ENCODE measurements around the gene EXPH5.

EXPH5 gene

DNA sequence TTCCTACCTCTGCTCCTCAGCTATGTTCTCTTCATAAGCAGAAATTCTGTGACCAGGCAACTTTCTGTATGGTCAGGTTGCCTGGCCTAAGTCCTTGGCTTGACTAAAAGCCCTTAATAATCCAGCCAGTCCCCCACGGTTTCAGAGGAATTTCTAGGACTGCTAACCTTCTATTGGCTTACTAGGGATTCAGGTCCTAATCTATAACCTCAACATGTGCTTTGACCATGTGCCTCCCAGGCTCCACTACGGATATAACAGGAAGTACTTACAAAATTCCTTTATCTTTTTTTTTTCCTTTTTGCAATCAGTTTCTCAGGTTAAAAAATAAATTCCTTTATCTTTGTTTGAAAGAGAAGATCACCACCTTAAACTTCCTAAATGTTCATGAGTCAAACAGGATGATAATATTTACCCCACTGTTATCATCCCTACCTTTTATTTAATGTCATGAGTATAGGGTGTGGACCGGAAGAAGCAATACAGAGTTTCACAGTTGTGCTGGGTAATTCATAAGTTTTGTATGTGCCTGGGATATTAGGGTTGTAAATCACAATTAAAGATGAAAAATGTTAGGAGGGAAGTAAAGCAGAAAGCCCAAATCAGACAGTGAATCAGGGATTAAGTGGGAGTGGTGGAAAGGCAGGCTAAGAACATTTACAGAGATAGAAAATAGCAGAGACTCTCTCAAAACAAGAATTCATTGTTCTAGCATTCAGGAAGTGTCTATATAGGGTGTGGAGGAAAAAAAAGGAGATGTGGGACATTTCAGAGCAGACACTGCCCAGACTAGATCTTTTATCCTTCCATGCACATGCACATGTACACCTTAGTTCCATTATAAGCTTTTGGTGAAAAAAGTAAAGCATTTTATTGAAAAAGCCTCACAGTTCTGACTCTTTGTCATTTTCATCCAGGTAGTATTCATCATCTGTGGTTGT, 84.6 kb downstream of the EXPH5 start:
- DNase-seq, result no peak

GRCh38 chr11:108501396-108501795, 92.2 kb downstream of the EXPH5 start:
- DNase-seq, result no peak

GRCh38 chr11:108500721-108501120, 92.8 kb downstream of the EXPH5 start:
- DNase-seq, result no peak

GRCh38 chr11:108500169-108500568, 93.4 kb downstream of the EXPH5 start:
- no peak for DNase-seq

DNA sequence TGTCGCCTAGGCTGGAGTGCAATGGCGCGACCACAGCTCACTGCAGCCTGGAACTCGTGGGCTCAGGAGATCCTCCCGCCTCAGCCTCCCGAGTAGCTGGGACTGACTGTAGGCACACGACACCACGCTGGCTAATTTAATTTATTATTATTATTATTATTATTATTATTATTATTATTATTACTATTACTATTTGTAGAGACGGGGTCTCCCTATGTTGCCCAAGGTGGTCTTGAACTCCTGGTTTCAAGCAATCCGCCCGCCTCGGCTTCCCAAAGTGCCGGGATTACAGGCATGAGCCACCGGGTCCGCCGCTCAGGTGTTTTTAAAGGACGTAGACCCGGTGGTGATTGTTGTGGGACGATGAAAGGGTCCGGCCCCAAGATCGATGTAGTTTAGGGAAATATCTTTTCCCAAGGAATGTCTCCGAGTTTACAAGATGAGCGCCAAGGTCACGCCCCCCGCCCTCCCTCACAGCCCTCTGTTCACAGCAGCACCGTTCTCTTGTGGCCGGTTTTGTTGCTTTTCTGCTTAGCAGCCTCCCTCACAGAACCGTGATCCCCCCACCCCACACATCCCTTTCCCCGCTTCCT, 94.7 kb downstream of the EXPH5 start:
- no peak for DNase-seq

DNA sequence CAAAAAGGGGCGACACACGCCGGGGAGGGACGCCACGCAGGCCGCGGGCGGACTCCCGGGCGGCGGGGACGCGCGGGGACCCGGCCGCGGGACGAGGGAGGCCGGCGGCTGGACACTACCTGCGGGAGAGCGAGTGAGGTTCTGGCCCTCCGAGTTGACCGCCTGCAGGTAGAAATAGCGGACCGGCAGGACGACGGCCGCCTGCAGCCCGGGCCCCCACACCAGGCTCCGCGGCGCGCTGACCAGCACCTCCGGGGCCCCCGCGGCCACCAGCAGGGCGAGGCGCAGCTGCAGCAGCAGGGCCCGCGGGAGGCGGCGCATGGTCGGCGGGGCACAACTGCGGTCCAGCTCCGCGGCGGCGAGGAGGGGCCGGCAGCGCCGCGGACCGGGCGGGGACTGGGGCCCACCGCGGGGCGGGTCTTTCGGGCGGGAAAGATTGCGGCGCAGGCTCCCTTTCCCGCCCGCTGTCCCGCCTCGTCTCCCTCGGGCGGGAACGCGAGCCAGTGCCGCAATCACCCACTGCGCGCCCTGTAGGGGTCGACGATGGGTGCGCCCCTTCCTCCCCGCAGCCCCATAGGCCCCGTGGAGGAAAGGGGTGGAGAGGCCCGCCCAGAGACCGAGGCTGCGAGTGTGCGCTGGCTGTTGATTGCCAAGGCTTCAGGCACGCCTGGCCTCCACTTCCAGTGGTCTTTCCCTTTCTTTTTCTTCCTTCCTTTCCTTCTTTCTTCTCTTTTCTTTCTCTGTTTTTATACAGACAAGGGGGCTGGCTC, 95.3 kb downstream of the EXPH5 start, which contains the start of gene POGLUT3:
Gene POGLUT3, minus strand, starts transcription at position 339 of the 770 bp plus-strand sequence. Its CDS starts 18 bp downstream, at position 321.
- peak; percentile 72 for DNase-seq

- DNase-seq, result peak; percentile 73
Observed at GRCh38 chr11:108497317-108498045, 96.1 kb downstream of the EXPH5 start.

DNA sequence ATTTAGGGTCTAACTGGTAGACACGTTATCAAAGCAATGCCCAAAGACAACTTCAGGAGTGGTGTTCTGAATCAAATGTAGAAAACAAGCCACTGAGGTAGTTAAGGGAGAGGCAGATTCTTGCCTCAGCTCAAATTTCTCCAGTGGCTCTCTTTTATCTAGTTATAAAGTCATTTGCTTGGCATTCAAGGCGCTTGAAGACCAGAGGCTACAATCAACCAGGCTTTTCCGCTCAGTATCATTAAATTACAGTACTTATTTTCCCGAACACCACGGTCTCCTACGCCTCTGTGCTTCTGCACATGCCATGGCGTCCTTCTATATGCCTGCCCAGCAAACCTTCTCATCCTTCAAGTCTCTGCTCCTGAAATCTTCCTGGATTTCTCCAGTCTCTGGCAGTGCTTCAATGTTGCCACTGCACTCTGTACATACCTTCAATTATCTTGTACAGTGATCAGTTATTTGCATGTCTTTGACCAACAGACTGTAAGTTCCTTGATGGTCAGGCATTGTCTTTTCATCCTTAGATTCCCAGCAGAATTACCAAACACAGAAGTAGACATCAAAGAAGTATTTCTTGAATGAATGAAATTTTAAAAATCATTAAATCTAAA, 96.8 kb downstream of the EXPH5 start:
- DNase-seq, result no peak

DNA sequence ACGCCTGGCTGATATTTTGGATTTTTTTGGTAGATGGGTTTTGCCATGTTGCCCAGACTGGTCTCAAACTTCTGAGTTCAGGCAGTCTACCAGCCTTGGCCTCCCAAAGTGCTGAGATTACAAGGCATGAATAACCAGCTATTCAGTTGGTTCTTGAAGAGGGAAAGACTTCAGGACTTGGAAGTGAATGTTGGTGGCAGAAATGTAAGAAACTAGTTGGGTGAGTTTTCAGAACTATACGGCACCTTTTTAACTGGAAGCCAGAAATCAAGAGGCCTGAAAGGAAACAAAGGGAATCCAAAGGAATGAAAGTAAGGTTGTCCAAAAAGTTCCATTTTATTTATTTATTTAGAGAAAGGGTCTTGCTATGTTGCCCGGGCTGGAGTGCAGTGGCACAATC, 98.2 kb downstream of the EXPH5 start:
- DNase-seq, result no peak

DNA sequence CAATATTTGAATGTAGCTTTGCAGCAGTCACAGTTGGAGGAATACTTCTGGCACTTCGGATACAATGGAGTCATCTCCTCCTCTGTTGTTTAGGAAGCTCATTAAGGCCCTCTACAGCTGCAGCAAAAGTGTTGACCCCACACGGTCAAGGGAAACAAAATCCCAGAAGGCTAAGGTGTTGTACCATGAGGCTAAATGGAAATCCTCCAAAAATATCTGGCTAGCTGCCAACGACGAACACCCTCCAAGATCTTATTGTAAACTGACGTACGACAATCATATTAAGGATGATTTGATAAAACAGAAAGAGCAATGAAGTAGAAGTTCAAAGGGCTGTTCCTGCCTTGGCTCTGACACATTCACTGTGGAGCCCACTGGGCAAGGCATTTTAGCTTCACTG, 99.4 kb downstream of the EXPH5 start:
- no peak for DNase-seq

DNA sequence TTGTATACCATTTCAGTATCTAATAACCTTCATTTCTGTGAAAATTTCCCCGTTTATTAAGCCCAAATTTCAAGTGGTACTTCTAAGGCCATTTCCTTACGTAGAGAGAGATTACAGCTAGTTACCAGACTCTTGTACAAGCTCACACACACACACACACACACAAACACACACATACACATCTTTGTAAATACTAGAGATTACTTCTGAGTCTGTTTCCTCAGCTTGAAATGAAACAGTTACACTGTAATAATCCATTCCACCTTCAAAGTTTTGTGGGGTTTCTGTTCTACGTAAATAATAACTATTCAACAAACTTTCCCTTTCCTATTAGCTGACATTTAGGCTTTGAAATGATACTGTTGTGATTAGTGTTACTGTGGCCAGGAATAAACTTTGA, 101.6 kb downstream of the EXPH5 start:
- no peak for DNase-seq

DNA sequence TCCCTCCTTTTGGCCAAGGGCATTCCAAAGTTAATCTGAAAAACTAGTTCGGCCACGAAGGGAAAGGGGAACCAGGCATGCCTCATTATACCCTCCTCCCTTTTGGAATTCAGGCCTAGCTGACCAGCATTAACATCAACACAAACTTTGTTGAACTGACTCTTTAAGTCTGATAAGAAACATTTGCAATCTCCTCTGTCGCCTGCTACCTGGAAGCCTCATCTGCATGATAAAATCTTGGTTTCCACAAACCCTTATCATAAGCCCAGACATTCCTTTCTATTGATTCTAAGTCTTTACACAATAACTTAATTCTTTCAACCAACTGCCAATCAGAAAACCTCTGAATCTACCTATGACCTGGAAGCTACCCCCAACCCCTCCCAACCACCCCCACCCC, 106.7 kb downstream of the EXPH5 start:
- DNase-seq, result no peak

GRCh38 chr11:108486331-108486730, 107.2 kb downstream of the EXPH5 start:
- no peak for DNase-seq

DNA sequence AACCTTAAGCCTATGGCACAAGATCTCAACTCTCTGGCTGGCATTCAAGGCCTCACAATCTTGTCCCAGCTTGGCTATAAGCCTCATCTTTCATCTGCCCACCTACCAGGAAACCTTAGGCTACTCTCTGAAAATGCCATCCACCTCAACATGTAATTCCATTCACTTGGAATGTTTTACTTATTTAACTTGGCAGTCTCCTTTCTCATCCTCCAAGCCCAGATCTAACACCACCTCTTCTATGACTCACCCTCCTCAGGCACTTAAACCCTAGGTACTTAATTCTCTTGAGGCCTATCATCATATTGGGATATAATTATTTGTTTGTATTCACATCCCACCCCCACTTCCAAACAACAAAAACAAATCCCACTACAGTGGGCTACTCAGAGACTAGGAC, 110.4 kb downstream of the EXPH5 start:
- DNase-seq, result no peak

DNA sequence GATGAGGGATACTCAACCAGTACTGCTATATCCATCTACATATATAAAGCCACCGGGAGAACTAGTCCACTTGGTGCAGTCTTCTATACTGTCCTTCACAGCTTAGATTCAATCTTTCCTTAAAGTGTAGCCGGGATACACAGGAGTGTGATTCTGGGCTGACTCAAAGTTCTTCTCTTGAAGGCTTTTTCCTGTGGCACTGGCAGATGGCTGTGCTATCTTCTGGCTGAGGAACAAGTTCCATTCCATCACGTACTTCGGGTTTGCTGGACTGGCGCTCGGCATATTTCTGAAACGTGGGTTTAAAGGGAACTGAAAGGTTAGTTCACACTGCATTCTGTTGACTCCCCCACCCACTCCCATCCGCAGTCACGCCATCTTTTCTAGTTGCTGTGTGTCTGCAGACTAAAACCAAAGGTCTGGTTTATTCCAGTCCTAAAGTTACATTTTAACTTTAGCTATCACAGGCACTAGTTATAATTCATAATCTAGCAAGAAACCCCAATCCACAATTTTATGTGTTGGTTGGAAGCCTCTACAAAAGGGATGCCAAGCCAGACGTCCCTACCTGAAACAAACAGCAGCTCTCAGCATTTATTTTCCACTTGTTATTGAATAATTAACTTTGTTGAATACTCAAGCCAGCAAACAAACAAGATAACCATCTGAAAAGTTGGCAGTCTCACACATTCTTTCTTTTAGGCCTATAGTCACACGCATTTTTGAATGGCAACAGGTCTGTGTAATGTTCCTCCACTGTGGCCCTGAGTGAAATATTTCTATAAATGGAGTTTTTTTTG, 118.7 kb downstream of the EXPH5 start:
- DNase-seq, result no peak

GRCh38 chr11:108472681-108473080, 120.9 kb downstream of the EXPH5 start:
- DNase-seq, result no peak

- no peak for DNase-seq
Observed at GRCh38 chr11:108468478-108468864, 125.1 kb downstream of the EXPH5 start.

DNA sequence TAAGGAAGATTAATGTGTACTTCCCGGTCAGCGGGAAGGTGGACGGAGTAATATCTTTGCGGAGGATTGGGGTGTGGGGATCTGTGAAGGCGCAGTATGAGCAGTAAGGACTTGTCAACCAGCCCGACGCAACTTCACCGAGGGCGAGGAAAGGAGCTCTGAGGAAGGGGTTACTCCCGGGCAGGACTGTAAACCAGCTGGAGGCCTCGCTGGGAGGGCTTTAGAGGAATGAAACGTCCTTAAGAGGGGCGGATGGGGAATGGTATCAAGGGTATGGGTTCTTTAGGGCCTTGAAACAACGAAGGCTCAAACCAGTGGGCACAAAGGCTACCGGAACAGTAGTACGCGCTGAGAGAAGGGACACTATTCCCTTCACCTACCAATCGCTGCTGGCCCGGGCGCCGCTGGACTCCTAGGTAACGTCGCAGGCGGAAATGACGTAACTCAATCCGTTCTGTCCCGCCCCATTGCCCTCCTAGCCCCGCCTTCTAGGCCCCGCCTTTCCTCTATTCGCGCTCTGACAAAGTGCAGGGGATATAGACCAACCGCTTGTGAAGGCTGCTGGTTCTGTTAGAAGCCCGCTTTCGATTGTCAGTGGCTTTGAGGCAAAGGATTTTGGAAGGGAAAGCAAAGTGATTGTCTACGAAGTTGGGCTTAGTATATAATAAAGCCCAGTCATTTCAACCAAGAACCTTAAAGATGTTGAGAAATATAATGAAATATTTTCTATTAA, 126.3 kb downstream of the EXPH5 start, which contains the start of gene C11orf65:
Gene C11orf65, minus strand, starts transcription at position 439 of the 733 bp plus-strand sequence. CDS start 5,970 bp downstream, outside the sequence.
- DNase-seq, result peak; percentile 97

- no peak for DNase-seq
Observed at GRCh38 chr11:108466405-108466804, 127.2 kb downstream of the EXPH5 start.

All from NCI-H774 (cell line).